C4-2B (cell line): ENCODE data around the gene NSD1.

Source experiments
- ZFX ChIP-seq: fragments of 450-650 bp; IDR thresholded peaks from 2 replicates; pipeline ENCODE4 v1.6.1; 2017
- TF ChIP-seq, protein P1 (sequence below): fragments of 450-650 bp; conservative IDR thresholded peaks from 2 replicates; pipeline ENCODE4 v1.5.1; 2017; ENCODE audit warnings: mild to moderate bottlenecking

DNA sequence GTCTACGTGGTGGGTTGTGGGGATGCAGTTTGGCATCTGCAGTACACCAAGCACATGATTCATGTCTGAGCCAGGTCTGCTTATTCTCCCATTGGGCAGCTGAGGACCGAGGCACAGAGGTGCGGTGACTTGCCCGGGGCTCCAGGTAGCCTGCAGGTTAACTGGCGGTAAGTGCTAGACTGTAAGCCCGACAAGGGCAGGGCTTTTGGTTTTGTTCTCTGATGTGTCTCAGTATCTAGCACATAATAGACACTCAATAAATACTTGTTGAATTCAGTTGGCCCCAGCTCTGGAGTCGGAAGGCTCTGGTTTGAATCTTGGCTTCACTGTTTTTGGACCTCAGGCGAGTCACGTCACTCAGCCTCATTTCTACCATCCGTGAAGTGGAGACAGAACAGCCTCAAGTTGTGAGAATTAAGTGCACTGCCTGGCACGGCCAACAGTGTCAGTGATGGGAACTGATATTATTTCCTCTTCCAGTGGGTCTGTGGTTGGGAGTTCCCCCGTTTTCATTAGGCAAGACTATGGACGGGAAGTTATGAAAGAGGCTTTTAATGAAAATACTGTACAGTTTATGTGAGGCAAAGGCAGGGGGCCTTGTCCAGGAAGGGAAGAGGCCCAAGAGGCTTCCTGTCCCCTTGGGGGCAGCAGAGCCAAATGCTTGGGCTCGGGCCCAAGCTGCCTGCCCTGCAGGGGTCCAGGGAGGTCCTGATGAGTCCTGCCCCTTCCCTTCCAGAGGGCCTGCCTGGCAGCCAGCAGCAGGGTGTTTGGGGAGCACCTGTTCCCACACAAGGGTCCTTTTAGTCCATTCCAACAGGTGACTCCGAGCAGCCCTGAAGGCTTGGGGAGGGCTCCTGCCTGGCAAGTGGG lies 173.3 kb downstream of the NSD1 start:
- TF ChIP-seq, protein P1, sequence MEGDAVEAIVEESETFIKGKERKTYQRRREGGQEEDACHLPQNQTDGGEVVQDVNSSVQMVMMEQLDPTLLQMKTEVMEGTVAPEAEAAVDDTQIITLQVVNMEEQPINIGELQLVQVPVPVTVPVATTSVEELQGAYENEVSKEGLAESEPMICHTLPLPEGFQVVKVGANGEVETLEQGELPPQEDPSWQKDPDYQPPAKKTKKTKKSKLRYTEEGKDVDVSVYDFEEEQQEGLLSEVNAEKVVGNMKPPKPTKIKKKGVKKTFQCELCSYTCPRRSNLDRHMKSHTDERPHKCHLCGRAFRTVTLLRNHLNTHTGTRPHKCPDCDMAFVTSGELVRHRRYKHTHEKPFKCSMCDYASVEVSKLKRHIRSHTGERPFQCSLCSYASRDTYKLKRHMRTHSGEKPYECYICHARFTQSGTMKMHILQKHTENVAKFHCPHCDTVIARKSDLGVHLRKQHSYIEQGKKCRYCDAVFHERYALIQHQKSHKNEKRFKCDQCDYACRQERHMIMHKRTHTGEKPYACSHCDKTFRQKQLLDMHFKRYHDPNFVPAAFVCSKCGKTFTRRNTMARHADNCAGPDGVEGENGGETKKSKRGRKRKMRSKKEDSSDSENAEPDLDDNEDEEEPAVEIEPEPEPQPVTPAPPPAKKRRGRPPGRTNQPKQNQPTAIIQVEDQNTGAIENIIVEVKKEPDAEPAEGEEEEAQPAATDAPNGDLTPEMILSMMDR: no peak
- TF ChIP-seq ZFX: no peak
